IPS-11a (cell line): ENCODE results near the gene EMILIN1.

Source experiments
- H3K4me3 ChIP-seq: one replicate; pipeline ENCODE4 v1.5.1; 2013; ENCODE audit warnings: low read depth, low read length, control low read depth

The EMILIN1 gene

GRCh38 chr2:27119330-27119670 lies 40.9 kb downstream of the EMILIN1 start:
- peak overlapping the region; percentile 30 for H3K4me3 ChIP-seq

GRCh38 chr2:27121906-27122305 lies 43.5 kb downstream of the EMILIN1 start:
- H3K4me3 ChIP-seq: no peak overlapping the region

- H3K4me3 ChIP-seq: no peak overlapping the region
These were observed 44.4 kb downstream of the EMILIN1 start for GRCh38 chr2:27122791-27123190.

GRCh38 chr2:27123302-27124150 lies 45.1 kb downstream of the EMILIN1 start, which contains the start of gene ABHD1:
ABHD1 (plus strand) TSS chr2:27123815; CDS start chr2:27123949, 134 bp downstream.
- peak within 1 kb of the TSS; percentile 67 for H3K4me3 ChIP-seq

- H3K4me3 ChIP-seq: no peak overlapping the region
These were observed 46.7 kb downstream of the EMILIN1 start for GRCh38 chr2:27125104-27125503.

GRCh38 chr2:27126252-27126710 lies 47.9 kb downstream of the EMILIN1 start:
- H3K4me3 ChIP-seq: no peak overlapping the region

- H3K4me3 ChIP-seq: no peak overlapping the region
These were observed 49.7 kb downstream of the EMILIN1 start for GRCh38 chr2:27127883-27128667.

GRCh38 chr2:27128668-27129571 lies 50.5 kb downstream of the EMILIN1 start:
- no peak overlapping the region for H3K4me3 ChIP-seq

GRCh38 chr2:27130396-27130795 lies 52.0 kb downstream of the EMILIN1 start:
- H3K4me3 ChIP-seq: no peak overlapping the region

- no peak overlapping the region for H3K4me3 ChIP-seq
These were observed 53.0 kb downstream of the EMILIN1 start for GRCh38 chr2:27131429-27131828.

GRCh38 chr2:27133195-27133875 lies 54.9 kb downstream of the EMILIN1 start:
- peak overlapping the region; percentile 88 for H3K4me3 ChIP-seq

GRCh38 chr2:27133905-27134780 lies 55.7 kb downstream of the EMILIN1 start, which contains the start of gene PREB:
PREB (minus strand) TSS chr2:27134636; CDS start chr2:27134421, 215 bp downstream.
- peak within 1 kb of the TSS; percentile 88 for H3K4me3 ChIP-seq

- peak overlapping the region; percentile 88 for H3K4me3 ChIP-seq
These were observed 56.5 kb downstream of the EMILIN1 start for GRCh38 chr2:27134781-27135477.

GRCh38 chr2:27135478-27135955 lies 57.1 kb downstream of the EMILIN1 start:
- no peak overlapping the region for H3K4me3 ChIP-seq
